A673 (cell line): Measurements from ENCODE around the gene L3MBTL3.

ENCODE experiments used
- EZH2 ChIP-seq: fragments of 200-600 bp; sonication (generic); IDR thresholded peaks from 2 replicates; pipeline ENCODE4 v1.6.1; 2017; ENCODE audit warnings: borderline replicate concordance, low read depth, mild to moderate bottlenecking, mixed read lengths, antibody characterized with exemption, low read length; ENCODE audit not compliant: poor library complexity, severe bottlenecking
- TF ChIP-seq, protein P1 (sequence below): fragments of 300-800, 200-600 bp; sonication (generic); conservative IDR thresholded peaks from 2 replicates; pipeline ENCODE4 v1.5.1; 2017; ENCODE audit warnings: low read depth, mild to moderate bottlenecking, antibody characterized with exemption, low read length, moderate library complexity, mixed read lengths

DNA sequence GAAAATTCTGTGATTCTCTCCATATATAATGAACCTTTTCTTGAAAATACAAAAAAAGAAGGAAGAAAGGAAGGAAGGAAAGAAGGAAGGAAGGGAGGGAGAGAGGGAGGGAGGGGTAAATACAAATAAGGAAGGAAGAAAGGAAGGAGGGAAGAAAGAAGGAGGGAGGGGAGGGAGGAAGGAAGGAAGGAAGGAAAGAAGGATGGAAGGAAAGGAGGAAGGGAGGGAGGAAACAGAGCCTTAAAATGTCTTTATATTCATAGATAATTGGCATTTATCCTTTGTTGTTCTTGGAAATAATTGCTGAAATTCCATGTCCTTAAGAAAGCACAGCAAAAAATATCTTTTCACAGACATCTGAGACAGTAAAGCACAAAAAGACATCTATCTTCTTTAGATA, 164.1 kb downstream of the L3MBTL3 start:
- TF ChIP-seq, protein P1, sequence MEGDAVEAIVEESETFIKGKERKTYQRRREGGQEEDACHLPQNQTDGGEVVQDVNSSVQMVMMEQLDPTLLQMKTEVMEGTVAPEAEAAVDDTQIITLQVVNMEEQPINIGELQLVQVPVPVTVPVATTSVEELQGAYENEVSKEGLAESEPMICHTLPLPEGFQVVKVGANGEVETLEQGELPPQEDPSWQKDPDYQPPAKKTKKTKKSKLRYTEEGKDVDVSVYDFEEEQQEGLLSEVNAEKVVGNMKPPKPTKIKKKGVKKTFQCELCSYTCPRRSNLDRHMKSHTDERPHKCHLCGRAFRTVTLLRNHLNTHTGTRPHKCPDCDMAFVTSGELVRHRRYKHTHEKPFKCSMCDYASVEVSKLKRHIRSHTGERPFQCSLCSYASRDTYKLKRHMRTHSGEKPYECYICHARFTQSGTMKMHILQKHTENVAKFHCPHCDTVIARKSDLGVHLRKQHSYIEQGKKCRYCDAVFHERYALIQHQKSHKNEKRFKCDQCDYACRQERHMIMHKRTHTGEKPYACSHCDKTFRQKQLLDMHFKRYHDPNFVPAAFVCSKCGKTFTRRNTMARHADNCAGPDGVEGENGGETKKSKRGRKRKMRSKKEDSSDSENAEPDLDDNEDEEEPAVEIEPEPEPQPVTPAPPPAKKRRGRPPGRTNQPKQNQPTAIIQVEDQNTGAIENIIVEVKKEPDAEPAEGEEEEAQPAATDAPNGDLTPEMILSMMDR, result no peak
- no peak for TF ChIP-seq EZH2
